Activated gamma-delta T cell treated with anti-CD3 and anti-CD28 coated beads, Interleukin-2, amount 50 U/mL, for 16 hours (primary cell): ENCODE results near the gene SDC3.

Experiments
- DNase-seq: peaks from one replicate; pipeline ENCODE4 v3.0.0-alpha.2; 2020; ENCODE audit warnings: low read depth

The SDC3 gene

GRCh38 chr1:30847358-30847972, 61.1 kb downstream of the SDC3 start:
- DNase-seq = no peak

GRCh38 chr1:30846587-30846986, 62.0 kb downstream of the SDC3 start:
- DNase-seq = no peak

GRCh38 chr1:30845904-30846290, 62.7 kb downstream of the SDC3 start:
- DNase-seq = no peak

- no peak for DNase-seq
These were observed 63.2 kb downstream of the SDC3 start for GRCh38 chr1:30845237-30845903.

- no peak for DNase-seq
These were observed 63.9 kb downstream of the SDC3 start for GRCh38 chr1:30844631-30845030.

DNA sequence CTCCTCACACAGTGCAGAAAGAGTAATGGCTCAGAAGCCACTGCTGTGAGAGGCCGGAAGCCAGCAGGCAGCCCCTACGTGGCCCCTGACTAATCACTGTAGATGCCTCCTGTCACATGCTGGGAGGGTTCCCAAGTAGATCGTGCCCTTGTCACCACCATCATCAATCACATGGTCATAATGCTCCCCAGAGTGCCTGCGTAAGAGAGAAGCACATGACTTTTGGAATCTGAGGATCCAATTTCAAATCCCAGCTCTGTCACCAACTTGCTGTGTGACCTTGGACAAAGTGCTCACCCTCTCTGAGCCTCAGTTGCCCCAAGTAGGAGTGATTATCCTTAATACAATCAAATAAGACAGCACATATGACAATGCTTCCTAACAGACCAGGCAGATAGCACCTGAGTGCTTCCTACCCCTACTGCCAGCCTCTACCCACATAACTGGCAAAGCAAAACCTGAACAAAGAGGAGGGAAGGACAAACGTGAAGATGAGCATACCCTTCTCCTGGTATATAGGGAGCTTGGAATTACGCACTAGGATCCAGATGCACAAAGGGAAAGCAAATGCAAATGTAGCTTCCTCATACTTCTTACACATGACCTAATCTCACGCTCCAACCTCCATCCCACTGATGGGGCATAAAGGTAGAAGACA, 65.7 kb downstream of the SDC3 start:
- DNase-seq = no peak

DNA sequence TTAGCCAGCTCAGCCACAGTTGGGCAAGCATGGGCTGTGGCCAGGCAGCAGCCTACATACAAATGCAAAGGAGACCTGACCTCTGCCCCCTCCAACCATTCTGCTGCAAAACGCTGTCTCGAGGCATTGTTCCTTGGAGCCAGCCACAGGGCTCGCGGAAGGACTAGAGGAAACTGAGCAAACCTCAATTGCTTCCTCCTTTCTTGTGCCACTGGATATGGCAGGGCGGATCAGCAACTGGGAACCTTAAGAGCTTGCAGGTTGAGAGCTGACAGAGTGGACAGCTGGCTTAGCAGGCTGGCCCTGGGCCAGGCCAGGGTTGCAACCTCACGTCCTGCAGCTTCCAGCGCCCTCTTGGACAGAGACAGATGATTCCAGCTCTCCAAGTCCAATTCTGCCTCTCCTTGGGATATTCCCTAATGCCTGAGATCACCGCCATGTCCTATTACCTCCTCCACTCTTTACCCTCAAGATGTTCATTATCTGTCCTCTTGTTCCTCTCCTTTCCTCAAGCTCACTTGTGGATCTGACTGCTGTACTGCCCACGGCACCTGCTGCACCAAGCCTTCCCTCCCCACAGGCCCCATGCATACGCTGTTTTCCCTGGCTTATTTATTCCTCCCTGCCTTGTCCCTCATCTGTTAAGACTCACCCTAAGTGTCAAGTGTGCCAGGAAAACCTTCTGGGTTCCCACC, 67.5 kb downstream of the SDC3 start:
- no peak for DNase-seq

DNA sequence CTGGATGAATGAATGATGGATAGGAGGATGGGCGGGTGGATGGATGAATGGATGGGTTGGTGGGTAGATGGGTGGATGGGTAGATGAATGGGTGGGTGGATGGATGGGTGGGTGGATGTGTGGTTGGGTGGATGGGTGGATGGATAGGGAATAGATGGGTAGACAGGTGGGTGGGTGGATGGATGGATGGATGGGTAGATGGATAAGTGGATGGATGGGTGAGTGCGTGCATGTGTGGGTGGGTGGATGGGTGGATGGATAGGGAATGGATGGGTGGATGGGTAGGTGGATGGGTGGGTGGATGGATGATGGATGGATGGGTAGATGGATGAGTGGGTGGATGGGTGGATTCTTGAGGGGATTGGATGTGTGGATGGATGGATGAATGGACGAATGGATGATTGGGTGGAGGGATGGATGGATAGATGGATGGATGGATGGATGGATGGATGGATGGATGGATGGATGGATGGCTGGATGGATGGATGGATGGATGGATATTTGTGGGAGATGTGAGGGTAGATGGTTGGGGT, 68.7 kb downstream of the SDC3 start:
- no peak for DNase-seq

GRCh38 chr1:30838996-30839395, 69.6 kb downstream of the SDC3 start:
- DNase-seq = no peak

- DNase-seq = no peak
These were observed 70.9 kb downstream of the SDC3 start for GRCh38 chr1:30837653-30838052.

DNA sequence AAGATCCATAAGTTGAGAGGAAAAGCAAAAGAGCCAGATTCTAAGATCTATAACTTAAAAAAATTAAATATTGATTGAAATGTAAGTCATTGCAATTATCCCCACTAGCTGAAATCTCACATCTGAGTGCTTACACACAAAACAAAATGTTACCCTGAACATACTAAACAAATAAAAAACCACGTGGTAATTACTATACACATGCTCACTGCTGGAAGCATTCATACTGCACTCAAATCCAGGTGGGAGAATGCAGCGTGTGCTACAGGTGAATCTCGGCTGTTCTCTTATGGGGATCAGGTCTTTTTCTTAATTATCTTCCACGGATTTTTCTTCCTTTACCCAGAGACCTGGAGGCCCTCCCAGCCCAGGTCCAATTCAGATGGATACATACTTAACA, 74.3 kb downstream of the SDC3 start:
- DNase-seq = no peak

DNA sequence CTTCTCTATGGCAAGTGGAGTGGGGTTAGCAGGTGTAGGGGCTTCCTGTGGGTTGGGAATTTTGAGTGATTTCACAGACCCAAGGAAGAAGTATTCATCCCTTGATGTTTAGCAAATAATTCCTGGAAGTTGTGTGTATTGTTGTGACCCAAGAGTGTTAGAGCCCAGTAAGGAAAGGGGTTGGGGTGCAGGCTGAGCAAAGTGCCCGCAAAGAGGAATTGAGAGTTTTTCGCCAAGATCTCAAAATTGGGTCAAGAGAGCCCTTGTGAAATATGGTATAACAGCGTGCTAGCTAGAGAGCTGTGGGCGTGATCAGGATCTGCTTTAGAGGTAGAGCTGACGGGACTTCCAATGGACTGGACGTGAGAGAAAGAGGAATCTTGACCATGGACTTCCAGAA, 78.0 kb downstream of the SDC3 start:
- DNase-seq = no peak

DNA sequence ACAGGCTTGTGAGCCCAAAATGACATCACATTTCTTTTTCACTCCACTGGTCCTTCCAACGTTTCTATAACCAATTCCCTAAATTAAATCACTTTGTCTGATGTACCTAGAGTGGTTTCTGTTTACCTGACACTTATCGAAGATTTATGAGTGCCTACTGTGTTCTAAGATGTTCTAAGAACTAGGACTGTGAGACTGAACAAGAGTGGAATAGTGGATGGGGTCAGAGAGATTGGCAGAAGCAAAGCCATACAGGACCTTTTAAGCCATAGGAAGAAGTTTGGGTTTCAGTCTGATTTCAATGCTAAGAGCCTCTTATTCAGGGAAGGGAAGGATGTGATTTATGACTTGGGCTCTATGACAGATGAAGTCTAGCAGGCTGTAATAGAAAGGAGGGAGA, 78.7 kb downstream of the SDC3 start:
- no peak for DNase-seq

DNA sequence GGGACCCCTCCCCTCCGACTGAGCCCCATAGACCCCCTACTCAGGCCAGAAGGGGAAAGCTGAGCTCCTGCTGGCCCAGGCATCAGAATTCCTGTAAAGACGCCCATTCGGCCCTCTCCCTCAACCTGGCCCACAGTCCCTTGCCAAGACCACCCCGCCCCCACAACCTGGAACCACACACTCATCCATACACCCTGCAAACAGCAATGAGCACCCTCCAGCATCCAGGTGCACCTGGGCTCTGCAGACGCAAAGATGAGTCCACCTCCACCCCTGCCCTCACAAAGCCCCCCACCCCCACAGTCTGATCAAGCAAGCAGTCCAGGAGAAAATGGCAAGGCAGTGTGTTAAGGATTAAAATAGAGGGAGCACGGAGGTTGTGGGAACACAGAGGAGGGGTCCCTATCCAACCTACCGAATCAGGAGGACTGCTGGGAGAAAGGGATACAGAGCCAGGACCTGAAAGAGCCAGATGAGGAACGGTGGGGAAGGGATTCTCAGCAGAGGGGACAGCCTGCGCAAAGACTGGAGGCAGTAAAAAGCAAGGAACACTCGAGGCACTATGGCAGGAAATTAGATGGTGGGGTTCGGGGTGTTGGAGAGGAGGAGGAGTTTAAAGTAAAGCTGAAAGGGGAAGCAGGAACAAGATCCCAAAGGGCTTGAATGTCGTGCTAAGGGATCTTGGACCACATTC, 83.7 kb downstream of the SDC3 start:
- DNase-seq = no peak

DNA sequence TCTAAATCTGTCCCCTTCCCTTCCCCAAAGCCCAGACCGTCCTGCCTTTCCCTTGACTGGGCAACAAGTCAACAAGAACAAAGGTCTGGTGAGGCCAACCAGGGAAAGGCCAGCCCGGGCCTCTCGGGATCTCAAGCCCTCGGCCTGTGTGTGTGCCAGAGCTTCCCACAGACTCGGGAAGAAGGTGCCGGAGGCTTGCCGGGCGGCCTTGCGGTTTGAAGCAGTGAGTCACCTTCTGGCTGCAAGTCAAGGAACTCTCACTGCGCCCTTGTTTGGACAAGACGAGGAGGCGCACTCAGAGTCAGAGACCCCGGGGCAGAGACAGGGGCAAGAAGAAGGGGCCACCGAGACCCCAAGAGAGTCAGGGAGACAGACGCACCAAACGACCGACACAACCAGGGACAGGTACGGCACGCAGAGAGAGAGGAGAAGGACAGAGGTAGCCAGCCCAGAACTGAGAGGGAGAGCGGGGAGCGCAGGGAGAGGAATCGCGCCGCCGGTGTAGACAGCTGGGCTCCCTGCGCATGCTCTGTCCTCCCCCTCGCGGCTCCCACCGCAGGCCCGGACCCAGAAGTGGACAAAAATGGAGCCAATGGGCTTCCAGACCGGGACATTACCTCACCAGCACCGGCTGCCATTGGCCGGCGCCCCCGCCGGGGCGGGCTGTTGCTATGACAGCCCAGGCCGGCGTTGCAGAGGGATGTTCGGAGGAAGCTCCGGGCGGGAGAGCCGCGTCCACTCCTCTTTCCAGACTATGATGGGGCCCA, 84.4 kb downstream of the SDC3 start:
- peak; percentile 30 for DNase-seq

DNA sequence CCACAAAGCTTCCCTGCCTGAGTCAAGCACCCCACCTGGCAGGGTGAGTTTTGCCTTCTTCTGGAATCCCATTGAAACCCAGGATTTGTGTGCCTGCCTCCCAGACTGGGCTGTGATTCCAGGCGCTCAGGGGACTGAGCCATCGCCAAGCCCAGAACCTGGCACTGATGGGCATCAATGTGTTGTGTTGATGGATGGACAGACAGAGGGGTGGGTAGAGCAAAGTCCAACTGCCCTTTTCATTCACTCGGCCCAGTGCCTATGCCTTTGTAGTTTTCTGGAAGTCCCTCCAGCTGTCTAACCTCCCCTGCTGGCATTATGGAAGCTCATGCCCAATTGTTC, 85.0 kb downstream of the SDC3 start:
- no peak for DNase-seq

DNA sequence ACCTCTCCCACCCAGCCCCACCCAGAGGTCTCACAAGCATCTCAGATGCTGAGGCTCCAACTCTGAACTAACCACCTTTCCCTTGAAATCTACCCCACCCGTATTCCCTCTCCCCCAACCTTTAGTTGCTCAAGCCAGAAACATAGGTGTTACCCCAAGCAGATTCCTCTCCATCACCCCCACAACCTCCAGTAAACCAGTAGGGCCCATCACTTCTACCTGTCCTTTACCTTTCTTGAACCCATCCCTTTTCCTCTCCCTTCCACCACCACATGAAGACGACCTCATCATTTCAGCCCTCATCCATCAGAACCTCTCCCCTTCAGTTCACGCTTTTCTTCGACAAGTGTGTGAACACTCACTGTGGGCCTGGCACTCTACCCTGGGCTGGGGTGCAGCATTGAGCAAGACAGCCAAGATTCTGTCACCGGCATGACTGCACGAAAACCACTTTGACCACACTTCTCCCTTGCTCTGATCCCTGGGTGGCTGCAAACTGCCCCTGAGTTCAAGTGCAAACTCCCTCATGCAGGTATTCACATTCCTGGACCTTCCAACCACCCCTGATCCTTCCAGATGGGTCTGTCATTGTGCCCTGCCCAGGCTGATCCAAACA, 85.5 kb downstream of the SDC3 start:
- no peak for DNase-seq

GRCh38 chr1:30822006-30822405, 86.6 kb downstream of the SDC3 start:
- DNase-seq = no peak

- DNase-seq = no peak
These were observed 88.3 kb downstream of the SDC3 start for GRCh38 chr1:30820299-30820698.
